HG02588 (cell line): ENCODE data around the gene MRGPRD.
"Not testable (repeated sequence)": the region's sequence is repeated elsewhere in the genome, so short reads cannot be mapped to it uniquely, and the experiment has no call there.

Source experiments
- ATAC-seq: cut with Tn5 transposase; IDR thresholded peaks from one replicate; pipeline ENCODE4 v1.9.1; 2021; ENCODE audit warnings: mild to moderate bottlenecking, moderate library complexity; ENCODE audit not compliant: unreplicated experiment

MRGPRD gene

GRCh38 chr11:69006816-69007215, 26.0 kb upstream of the MRGPRD start:
- ATAC-seq: no peak

GRCh38 chr11:69005631-69006368, 25.0 kb upstream of the MRGPRD start:
- ATAC-seq: no peak

DNA sequence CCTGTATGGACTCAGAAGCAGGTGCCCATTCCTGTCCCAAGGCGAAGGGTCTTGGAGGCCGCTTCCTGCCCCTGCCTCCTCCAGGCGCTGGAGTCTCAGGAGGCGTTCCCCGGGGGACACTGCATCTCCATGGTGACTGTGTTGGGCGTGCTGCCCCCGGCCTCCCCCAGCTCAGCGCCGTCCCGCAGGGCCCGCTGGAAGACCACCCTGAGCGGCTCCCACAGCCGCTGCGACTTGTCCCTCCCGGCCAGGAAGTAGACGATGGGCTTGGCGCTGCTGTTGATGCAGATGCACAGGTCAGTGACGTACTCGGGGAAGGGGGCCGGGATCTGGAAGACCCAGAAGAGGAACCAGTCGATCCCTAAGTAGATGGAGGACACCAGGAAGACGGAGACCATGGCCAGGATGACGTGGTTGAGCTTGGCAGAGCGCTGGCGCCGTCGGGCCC, 24.4 kb upstream of the MRGPRD start:
- ATAC-seq: no peak

DNA sequence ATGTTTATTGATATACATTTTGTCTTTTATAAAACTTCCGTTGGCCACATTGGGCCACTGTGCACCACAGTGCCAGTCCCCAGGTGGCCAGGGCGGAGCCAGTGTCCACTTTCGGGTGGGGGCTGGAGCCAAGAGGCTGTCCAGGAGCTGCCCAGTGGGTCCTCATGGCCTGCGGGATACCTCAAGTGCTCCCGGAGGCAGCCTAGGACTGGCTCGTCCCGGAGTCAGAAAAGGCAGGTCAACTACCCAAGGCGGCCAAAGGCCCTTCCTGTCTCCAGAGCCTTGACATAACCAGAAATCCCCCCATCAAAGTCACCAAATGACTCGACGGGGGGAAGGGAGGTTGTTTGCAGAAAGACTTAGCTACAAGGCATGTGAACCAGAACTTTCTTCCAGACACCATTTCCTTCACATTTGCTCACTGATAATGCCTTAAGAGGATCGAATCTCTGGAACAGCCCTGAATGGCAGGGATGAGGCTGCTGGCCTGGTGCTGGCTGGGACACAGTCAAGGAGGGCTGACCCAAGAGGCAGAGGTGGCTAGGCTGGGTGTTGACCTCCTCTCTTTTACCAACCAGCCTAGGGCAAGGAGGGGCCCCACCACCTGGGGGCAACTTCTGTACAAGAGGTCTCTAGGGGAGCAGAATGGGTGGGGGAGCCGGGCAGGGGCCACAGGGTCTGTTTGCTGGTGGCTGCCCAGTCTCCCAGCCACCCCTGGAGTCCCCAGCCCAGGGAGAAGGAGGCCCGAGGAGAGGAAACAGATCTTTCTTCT, 23.8 kb upstream of the MRGPRD start:
- ATAC-seq: no peak

GRCh38 chr11:69003866-69004367, 23.1 kb upstream of the MRGPRD start:
- ATAC-seq: no peak

- ATAC-seq: no peak
These were observed 22.6 kb upstream of the MRGPRD start for GRCh38 chr11:69003301-69003865.

DNA sequence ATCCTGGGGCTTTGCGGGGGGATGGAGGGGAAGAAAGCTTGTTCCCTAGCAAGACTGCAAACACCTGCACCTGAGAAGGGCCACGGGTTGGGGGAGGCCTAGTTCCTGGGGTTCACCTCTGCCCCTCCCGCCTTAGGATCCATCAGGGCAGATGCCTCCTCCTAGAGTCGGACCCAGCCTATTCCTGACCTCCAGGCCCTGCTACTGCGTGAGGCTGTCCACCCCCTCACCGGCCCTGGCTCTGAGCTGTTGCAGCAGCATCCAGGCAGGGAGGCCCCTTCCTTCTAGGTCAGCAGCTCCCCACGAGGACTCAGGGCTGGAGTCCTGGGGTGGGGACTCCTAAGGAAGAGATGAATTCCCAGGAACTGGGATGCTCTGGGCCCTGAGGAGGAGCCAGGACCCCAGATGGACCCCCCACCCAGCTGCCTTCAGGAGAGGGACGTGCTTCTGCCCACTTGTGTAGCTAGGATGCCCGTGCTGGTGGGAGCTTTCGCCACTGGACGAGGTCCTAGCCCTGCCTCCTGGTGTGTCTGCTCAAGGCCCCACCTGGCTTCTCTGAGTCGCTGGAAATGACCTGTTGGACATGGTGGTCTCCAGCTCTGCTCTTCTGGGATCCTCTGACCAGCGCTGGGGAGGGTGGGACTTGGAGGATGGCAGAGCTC, 21.9 kb upstream of the MRGPRD start:
- ATAC-seq: no peak

GRCh38 chr11:69002110-69002569, 21.4 kb upstream of the MRGPRD start:
- ATAC-seq: no peak

DNA sequence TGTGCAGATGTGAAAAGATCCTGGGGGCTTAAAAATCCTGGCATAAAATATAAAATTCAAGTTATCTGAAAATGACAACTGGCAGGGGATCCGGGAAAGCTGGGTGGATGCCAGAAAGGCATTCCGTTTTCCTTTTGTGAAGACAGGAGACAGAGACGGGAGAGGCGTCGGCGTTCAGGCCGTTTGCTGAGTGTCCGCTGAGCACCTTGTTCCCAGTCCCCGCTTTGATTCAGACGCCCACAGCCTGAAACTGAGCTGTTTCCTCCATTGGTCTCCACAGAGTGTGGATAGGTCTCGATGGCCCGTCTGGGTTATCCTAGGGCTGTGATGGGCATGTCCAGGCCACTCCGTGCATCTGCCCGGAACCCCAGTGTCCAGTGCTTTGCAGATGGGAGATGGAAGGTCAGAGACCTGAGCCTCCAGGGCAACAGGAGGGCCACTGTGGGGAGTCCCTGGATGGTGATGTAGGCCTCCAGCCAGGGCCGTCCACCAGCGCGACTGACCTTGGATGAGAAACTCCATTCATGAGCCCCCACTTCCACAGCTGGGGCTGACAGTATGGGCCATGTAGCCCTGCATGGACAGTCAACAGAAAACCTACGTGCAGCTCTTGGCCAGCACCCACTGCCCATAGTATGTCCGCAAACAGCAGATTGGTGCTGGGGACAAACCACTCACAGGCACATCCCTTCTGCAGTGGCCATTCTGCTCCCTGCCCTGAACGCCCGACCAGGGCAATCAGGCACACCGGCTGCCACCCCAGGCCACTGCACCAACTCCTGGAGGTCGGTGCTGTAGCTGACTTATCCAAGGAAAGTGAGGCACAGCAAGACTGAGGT, 20.7 kb upstream of the MRGPRD start:
- no peak for ATAC-seq

- no peak for ATAC-seq
These were observed 20.1 kb upstream of the MRGPRD start for GRCh38 chr11:69000831-69001242.

DNA sequence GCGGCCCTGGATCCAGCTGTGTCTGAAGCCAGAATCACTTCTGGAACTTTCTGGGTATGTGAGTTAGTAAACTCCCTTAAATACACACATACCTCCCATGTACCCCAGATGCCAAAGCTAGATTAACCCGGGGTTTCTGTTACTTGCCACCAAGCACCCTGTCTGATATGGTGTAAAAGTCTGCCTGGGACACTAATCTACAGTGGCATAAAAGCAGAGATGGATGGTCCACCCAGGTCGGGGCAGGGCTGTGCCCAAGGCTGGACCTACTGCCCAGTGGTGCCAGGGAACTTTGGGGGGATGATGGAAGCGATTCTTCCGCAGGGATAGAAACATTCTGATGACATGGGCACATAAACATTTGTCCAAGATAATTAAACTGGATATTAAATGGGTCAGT, 19.6 kb upstream of the MRGPRD start:
- no peak for ATAC-seq

DNA sequence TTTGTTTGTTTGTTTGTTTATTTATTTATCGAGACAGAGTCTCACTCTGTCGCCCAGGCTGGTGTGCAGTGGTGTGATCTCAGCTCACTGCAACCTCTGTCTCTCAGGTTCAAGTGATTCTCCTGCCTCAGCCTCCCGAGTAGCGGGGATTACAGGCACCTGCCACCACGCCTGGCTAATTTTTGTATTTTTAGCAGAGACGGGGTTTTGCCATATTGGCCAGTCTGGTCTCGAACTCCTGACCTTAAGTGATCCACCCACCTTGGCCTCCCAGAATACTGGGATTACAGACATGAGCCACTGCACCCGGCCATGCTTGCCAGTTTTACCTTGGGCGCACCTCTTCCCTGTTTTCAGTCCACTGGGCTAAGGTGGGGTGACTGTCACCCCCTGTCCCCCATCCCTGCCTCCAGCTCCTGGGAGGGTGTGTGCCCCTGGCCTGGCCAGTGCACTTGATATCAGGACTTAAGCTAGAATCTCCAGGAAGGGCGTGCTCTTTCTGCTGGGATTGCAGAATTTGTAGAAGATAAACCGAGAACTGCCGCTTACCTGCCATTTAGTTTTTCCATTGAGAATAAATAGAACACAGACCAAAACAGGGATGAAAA, 19.1 kb upstream of the MRGPRD start:
- ATAC-seq: not testable (repeated sequence)

DNA sequence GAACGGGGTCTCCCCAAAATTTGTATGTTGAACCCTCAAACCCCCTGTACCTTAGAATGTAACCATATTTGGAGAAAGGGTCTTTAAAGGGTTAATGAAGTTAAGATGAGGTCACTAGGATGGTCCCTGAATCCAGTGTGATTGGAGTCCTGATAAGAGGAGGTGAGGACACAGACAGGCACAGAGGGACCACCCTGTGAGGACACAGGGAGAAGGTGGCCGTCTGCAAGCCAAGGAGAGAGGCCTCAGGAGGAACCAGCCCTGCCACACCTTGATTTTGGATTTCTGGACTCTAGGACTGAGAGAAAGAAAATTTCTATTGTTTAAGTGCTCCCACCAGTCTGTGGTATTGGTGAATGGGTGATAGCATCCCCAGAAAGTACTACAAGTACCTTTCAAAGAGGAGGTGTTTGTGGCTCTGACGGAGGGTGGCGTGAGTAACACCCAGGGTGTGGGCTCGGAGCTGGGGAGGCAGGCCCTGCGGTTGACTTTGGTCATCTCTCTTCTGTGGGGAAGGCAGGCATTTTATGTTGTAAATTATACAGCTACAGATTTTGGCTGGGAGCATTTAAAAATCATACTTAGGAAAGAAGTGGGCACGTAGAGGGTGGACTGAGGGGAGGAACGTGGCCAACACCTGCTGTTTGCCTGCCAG, 18.4 kb upstream of the MRGPRD start:
- ATAC-seq: no peak

DNA sequence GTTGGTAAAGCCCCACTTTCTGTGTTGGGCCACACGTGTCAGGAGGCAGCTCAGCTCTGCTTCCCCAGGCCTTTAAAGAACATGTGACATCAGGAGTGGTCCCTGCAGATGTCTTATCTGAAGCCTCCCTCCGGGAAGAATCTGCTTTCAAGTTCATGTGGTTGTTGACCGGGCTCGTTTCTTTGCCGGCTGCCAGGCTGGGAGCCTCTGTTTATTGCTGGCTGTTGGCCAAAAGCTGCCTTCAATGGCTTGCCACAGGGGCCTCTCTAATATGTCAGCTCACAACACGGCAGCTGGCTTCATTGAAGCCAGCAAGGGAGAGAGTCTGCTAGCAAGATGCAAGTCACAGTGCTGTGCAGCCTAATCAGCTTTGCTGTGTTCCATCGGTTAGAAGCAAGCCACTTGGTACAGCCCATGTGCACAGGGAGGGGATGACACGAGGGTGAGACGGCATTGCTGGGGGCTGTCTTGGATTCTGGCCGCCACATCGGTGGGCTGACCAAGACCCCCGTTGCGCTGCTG, 17.7 kb upstream of the MRGPRD start:
- no peak for ATAC-seq

- ATAC-seq: no peak
These were observed 17.2 kb upstream of the MRGPRD start for GRCh38 chr11:68997995-68998348.

- no peak for ATAC-seq
These were observed 16.6 kb upstream of the MRGPRD start for GRCh38 chr11:68997124-68997994.

GRCh38 chr11:68996376-68997123, 15.8 kb upstream of the MRGPRD start:
- no peak for ATAC-seq
